GM12878 (cell line): ENCODE measurements around the gene TSPEAR. TPM values are rescaled to one million over a fixed set of nuclear protein-coding genes. Genes with fewer than 3 reads are reported as not detected.

Source experiments
- ATAC-seq: fragments of 200-7000 bp; cut with Tn5 transposase; 3 replicates; pipeline ENCODE4 v1.9.1; 2020; ENCODE audit warnings: mild to moderate bottlenecking, moderate library complexity
- BruUV-seq: library from RNA; stranded (reverse); fragments of 400-500 nt; replicated peaks from 2 replicates; lab custom pipeline; 2021; lab: Mats Ljungman, UMichigan
- CTCF ChIA-PET: fragments of 300-600 bp; sonication (Branson Sonifier 250); formaldehyde crosslinking; extraction: SDS; loops from one replicate; lab custom pipeline; 2021; ENCODE audit warnings: inconsistent platforms; lab: Yijun Ruan, JAX
- POLR2A ChIA-PET: fragments of 350-600 bp; formaldehyde crosslinking; extraction: SDS; loops from one replicate; lab custom pipeline; 2021; ENCODE audit warnings: inconsistent platforms; lab: Charles Lee
- RAD21 ChIA-PET: fragments of 300-600 bp; sonication (Branson Sonifier 250); formaldehyde crosslinking; loops from one replicate; lab custom pipeline; 2023; ENCODE audit warnings: antibody characterized with exemption; ENCODE audit not compliant: unreplicated experiment; lab: Charles Lee
- SMC1A ChIA-PET: fragments of 300-600 bp; sonication (Branson Sonifier 250); formaldehyde crosslinking; loops from one replicate; lab custom pipeline; 2023; ENCODE audit not compliant: unreplicated experiment, uncharacterized antibody; lab: Charles Lee
- DNase-seq: peaks from one replicate; pipeline ENCODE4 v3.0.0-alpha.2; 2011; ENCODE audit warnings: low read depth, low spot score
- FAIRE-seq: peaks from 3 replicates; lab custom pipeline; 2011; peaks lifted over from hg19 to GRCh38; lab: Jason Lieb, UNC
- H2AFZ ChIP-seq: 2 replicates; pipeline ENCODE4 v1.6.0; 2011; ENCODE audit warnings: low read depth, low read length, control low read depth; ENCODE audit not compliant: control insufficient read depth
- H3K27ac ChIP-seq: 2 replicates; pipeline ENCODE4 v1.5.1; 2011; ENCODE audit warnings: control low read depth; ENCODE audit not compliant: control insufficient read depth, insufficient read depth
- H3K27me3 ChIP-seq, 2 experiments: replicated peaks in 1 of 2; 2 replicates each; pipeline versions ENCODE4 v1.6.0 to v1.6.1; 2011; ENCODE audit warnings: low read length in 1 of 2; ENCODE audit not compliant: control insufficient read depth in 2 of 2, insufficient read depth in 2 of 2
- H3K36me3 ChIP-seq, 2 experiments: 2 replicates each; pipeline ENCODE4 v1.5.1; 2011; ENCODE audit warnings: low read length in 1 of 2; ENCODE audit not compliant: control insufficient read depth in 2 of 2, insufficient read depth in 2 of 2
- H3K4me1 ChIP-seq: 2 replicates; pipeline ENCODE4 v1.6.1; 2011; ENCODE audit warnings: mild to moderate bottlenecking, low read length, moderate library complexity, mixed read lengths; ENCODE audit not compliant: control insufficient read depth, insufficient read depth
- H3K4me2 ChIP-seq: 2 replicates; pipeline ENCODE4 v1.6.0; 2011; ENCODE audit warnings: control low read depth; ENCODE audit not compliant: control insufficient read depth, insufficient read depth
- H3K4me3 ChIP-seq: fragments of 200-600 bp; sonication (generic); 2 replicates; pipeline ENCODE4 v1.5.1; 2016
- H3K79me2 ChIP-seq: 2 replicates; pipeline ENCODE4 v1.6.0; 2011; ENCODE audit warnings: low read length; ENCODE audit not compliant: control insufficient read depth, insufficient read depth
- H3K9ac ChIP-seq: 2 replicates; pipeline ENCODE4 v1.8.0; 2011; ENCODE audit warnings: low read length, control low read depth, mixed read lengths; ENCODE audit not compliant: control insufficient read depth, insufficient read depth
- H3K9me3 ChIP-seq: replicated peaks from 3 replicates; pipeline ENCODE4 v1.5.1; 2011; ENCODE audit warnings: mild to moderate bottlenecking, low read length; ENCODE audit not compliant: control insufficient read depth, insufficient read depth
- H4K20me1 ChIP-seq: 2 replicates; pipeline ENCODE4 v1.6.0; 2011; ENCODE audit not compliant: control insufficient read depth, insufficient read depth
- ATF2 ChIP-seq: IDR thresholded peaks from 2 replicates; pipeline ENCODE4 v1.6.1; 2012; ENCODE audit warnings: low read length, inconsistent platforms
- BMI1 ChIP-seq: fragments of 450-650 bp; IDR thresholded peaks from 2 replicates; pipeline ENCODE4 v1.6.1; 2016; ENCODE audit warnings: mild to moderate bottlenecking, moderate library complexity, borderline replicate concordance
- CBFB ChIP-seq: IDR thresholded peaks from 2 replicates; pipeline ENCODE4 v1.6.1; 2016; ENCODE audit warnings: antibody characterized with exemption, low read depth
- E2F8 ChIP-seq: fragments of 450-650 bp; IDR thresholded peaks from 2 replicates; pipeline ENCODE4 v1.6.1; 2018; ENCODE audit warnings: mild to moderate bottlenecking, low read depth, moderate library complexity; ENCODE audit not compliant: partially characterized antibody
- GATAD2B ChIP-seq: fragments of 450-650 bp; conservative IDR thresholded peaks from 2 replicates; pipeline ENCODE4 v1.6.1; 2017; ENCODE audit warnings: low read depth, mild to moderate bottlenecking, moderate library complexity
- HDAC6 ChIP-seq: fragments of 200-600 bp; sonication (generic); IDR thresholded peaks from one replicate; pipeline ENCODE4 v1.8.0; 2017; ENCODE audit warnings: antibody characterized with exemption; ENCODE audit not compliant: unreplicated experiment
- JUND ChIP-seq: IDR thresholded peaks from 2 replicates; pipeline ENCODE4 v1.6.1; 2012; ENCODE audit warnings: low read depth, mild to moderate bottlenecking, low read length, improper control_type of control experiment, moderate library complexity
- NR2F1 ChIP-seq: fragments of 450-650 bp; conservative IDR thresholded peaks from 2 replicates; pipeline ENCODE4 v1.6.1; 2017; ENCODE audit warnings: mild to moderate bottlenecking
- PAX5 ChIP-seq: IDR thresholded peaks from 2 replicates; pipeline ENCODE4 v1.6.1; 2011; ENCODE audit warnings: low read depth, low read length, borderline replicate concordance
- RB1 ChIP-seq: fragments of 450-650 bp; formaldehyde crosslinking; IDR thresholded peaks from 2 replicates; pipeline ENCODE4 v1.6.1; 2017; ENCODE audit warnings: mild to moderate bottlenecking, borderline replicate concordance
- RELA ChIP-seq: fragments of 450-650 bp; IDR thresholded peaks from 2 replicates; pipeline ENCODE4 v1.8.0; 2014; ENCODE audit warnings: borderline replicate concordance; ENCODE audit not compliant: partially characterized antibody
- SMAD5 ChIP-seq: IDR thresholded peaks from 2 replicates; pipeline ENCODE4 v1.6.1; 2016; ENCODE audit warnings: antibody characterized with exemption, low read depth
- SPI1 ChIP-seq: IDR thresholded peaks from 2 replicates; pipeline ENCODE4 v1.6.1; 2011; ENCODE audit warnings: low read depth, mild to moderate bottlenecking, low read length, moderate library complexity, borderline replicate concordance; ENCODE audit not compliant: insufficient read depth
- TCF12 ChIP-seq: IDR thresholded peaks from 2 replicates; pipeline ENCODE4 v1.6.1; 2011; ENCODE audit warnings: low read depth, mild to moderate bottlenecking, low read length
- WGBS: methylation state at CpG from one replicate; pipeline ENCODE4 v1.1.6; 2016; ENCODE audit warnings: low lambda C conversion rate; ENCODE audit not compliant: insufficient replicate concordance, insufficient coverage; ENCODE audit errors: missing lambda C conversion rate; 5-methylcytosine and 5-hydroxymethylcytosine counted together
- in situ Hi-C: fragments of 300-500 bp; cut with MboI; formaldehyde crosslinking; loops from 9 replicates; pipeline ENCODE4 v1.14.3; 2018; ENCODE audit warnings: mixed read lengths
- intact Hi-C: fragments of 100-400 bp; cut with micrococcal nuclease; formaldehyde crosslinking; loops from one replicate; pipeline ENCODE4 v1.14.2; 2022; ENCODE audit not compliant: unreplicated experiment
- polyA plus RNA-seq, 11 experiments: library from polyadenylated mRNA; depleted of rRNA in 4 of 11; unstranded in 6 of 11; stranded (reverse) in 5 of 11; fragments of >200 nt; fragmentation: Nextera tagmentation in 4 of 11; fragmentation: Illumina TruSeq in 1 of 11; extraction: Ambion mirVana in 4 of 11; extraction: Trizol in 1 of 11; gene quantifications; 1 replicate in 1 of 11; 2 replicates in 10 of 11; pipeline versions ENCODE4 v1.2.1 to v1.2.3, GENCODE V29; 2011 to 2016; ENCODE audit warnings: inconsistent platforms in 2 of 11, missing spikeins in 2 of 11, low read depth in 1 of 11
- total RNA-seq, 4 experiments: library from RNA; depleted of rRNA in 3 of 4; stranded (reverse); fragments of >200 nt in 3 of 4; fragmentation: Illumina TruSeq in 1 of 4; extraction: Trizol in 1 of 4; gene quantifications; 2 replicates each; pipeline versions ENCODE4 v1.2.1 to v1.2.3, GENCODE V29; 2013 to 2021

TSPEAR gene
- total and polyA plus RNA-seq, 10 of the 15 experiments (the other 5 are each of a cell fraction or from before 2014, with no cell fraction given): not detected

- Histone ChIP-seq H3K79me2 (no peaks in the 10 kb centered on the region), H4K20me1 (no peaks in the 10 kb centered on the region), H3K9ac (no peak overlapping the region), H3K9me3 (peaks cover 2% of the 10 kb centered on the region; the same call in 1 of the 3 replicates), H3K27ac (no peak overlapping the region), H3K4me2 (no peak overlapping the region), H3K36me3 (no peaks in the 10 kb centered on the region), H3K4me3 (no peak overlapping the region), H3K4me1 (no peaks in the 10 kb centered on the region), H3K27me3 (no peaks in the 10 kb centered on the region), H2AFZ (no peak overlapping the region)
- POLR2A ChIA-PET: no interaction called here
- 13% methylated on average over 11 of the region's 11 CpGs for WGBS
- SMC1A ChIA-PET: interaction anchor here (0.8 kb wide), 1 partner anchor 7 kb away, joined by 3 read pairs; no protein-coding TSS in a partner anchor
- intact Hi-C loops (no loop called here), in situ Hi-C loops (no loop called here)
- RAD21 ChIA-PET: no interaction called here
- DNase-seq (no peak), ATAC-seq (no peak), FAIRE-seq (no peak)
- BruUV-seq: no TSS peak
- TF ChIP-seq NR2F1 (no peak), JUND (no peak), RB1 (no peak), PAX5 (no peak), TCF12 (no peak), GATAD2B (no peak), BMI1 (no peak), RELA (no peak)
- CTCF ChIA-PET: no interaction called here
These were observed 52.3 kb downstream of the TSPEAR start for GRCh38 chr21:44658913-44659595.

DNA sequence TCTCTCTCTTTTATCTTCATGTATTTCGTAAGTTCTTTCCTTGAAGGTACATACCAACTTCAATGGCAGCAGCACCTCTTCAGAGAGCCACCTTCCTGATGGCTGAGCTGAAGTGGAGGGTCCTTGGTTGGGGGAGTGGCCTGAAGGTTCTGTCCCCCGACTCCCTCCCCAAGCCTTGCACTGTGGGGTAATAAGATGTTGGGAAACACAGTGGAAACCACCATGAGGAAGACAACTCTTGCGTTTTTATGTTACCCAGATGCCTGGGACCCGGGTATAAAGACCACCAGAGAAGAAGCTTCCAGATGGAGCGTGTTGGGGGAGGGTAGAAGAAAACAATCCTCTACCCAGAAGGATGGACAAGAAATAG lies 52.8 kb downstream of the TSPEAR start:
- no peak overlapping the region for H2AFZ ChIP-seq
- ATAC-seq (no peak), DNase-seq (no peak), FAIRE-seq (no peak)
- H3K4me2 ChIP-seq: no peak overlapping the region
- H3K9me3 ChIP-seq: peaks cover 2% of the 10 kb centered on the region; the same call in 1 of the 3 replicates
- H3K4me1 ChIP-seq: no peaks in the 10 kb centered on the region
- H3K9ac ChIP-seq: no peak overlapping the region
- POLR2A ChIA-PET: no interaction called here
- no peaks in the 10 kb centered on the region for H3K36me3 ChIP-seq
- CTCF ChIA-PET: no interaction called here
- no peak overlapping the region for H3K4me3 ChIP-seq
- intact Hi-C loops: no loop called here
- no peaks in the 10 kb centered on the region for H3K79me2 ChIP-seq
- no peak overlapping the region for H3K27ac ChIP-seq
- no TSS peak for BruUV-seq
- 12% methylated on average over 5 of the region's 5 CpGs for WGBS
- RAD21 ChIA-PET: no interaction called here
- no peaks in the 10 kb centered on the region for H4K20me1 ChIP-seq
- no peaks in the 10 kb centered on the region for H3K27me3 ChIP-seq
- SMC1A ChIA-PET: no interaction called here
- in situ Hi-C loops: no loop called here
- TF ChIP-seq HDAC6 (no peak), E2F8 (no peak), SMAD5 (no peak), SPI1 (no peak), CBFB (no peak), ATF2 (no peak)
